Mesenchymal stem cell (in vitro differentiated cells and primary cell): ENCODE results near the gene MAFG.

Source experiments
- DNase-seq: peaks from one replicate; pipeline ENCODE4 v3.0.0-alpha.2; 2013
- H2AFZ ChIP-seq: one replicate; pipeline ENCODE4 v1.6.1; 2013; ENCODE audit warnings: low read depth, mild to moderate bottlenecking, control low read depth, inconsistent platforms, low read length, moderate library complexity
- H2AK5ac ChIP-seq: 2 replicates; pipeline ENCODE4 v1.6.1; 2013; ENCODE audit warnings: low read length, moderate library complexity, mild to moderate bottlenecking, inconsistent platforms; ENCODE audit not compliant: severe bottlenecking
- H2BK120ac ChIP-seq: one replicate; pipeline ENCODE4 v1.6.1; 2013; ENCODE audit warnings: low read depth, mild to moderate bottlenecking, inconsistent platforms, low read length, moderate library complexity
- H2BK12ac ChIP-seq, 2 experiments: one replicate each; pipeline ENCODE4 v1.6.1; 2013; ENCODE audit warnings: inconsistent platforms in 2 of 2, low read length in 2 of 2, mild to moderate bottlenecking in 2 of 2, moderate library complexity in 2 of 2, control low read depth in 1 of 2
- H2BK15ac ChIP-seq: one replicate; pipeline ENCODE4 v1.6.1; 2013; ENCODE audit warnings: mild to moderate bottlenecking, low read depth, inconsistent platforms; ENCODE audit not compliant: poor library complexity, severe bottlenecking
- H2BK5ac ChIP-seq: 2 replicates; pipeline ENCODE4 v1.6.1; 2013; ENCODE audit warnings: low read depth, mild to moderate bottlenecking, low read length, control low read depth, inconsistent platforms; ENCODE audit not compliant: poor library complexity, severe bottlenecking
- H3K14ac ChIP-seq, 2 experiments: one replicate each; pipeline ENCODE4 v1.6.1; 2013; ENCODE audit warnings: inconsistent platforms in 2 of 2, low read length in 2 of 2, control low read depth in 1 of 2, mild to moderate bottlenecking in 1 of 2, moderate library complexity in 1 of 2
- H3K18ac ChIP-seq, 2 experiments: one replicate each; pipeline ENCODE4 v1.6.1; 2013; ENCODE audit warnings: inconsistent platforms in 2 of 2, low read length in 2 of 2, control low read depth in 1 of 2, low read depth in 1 of 2, mild to moderate bottlenecking in 1 of 2
- H3K23ac ChIP-seq, 2 experiments: one replicate each; pipeline ENCODE4 v1.6.1; 2013; ENCODE audit warnings: inconsistent platforms in 2 of 2, low read length in 2 of 2, mild to moderate bottlenecking in 2 of 2, moderate library complexity in 2 of 2, control low read depth in 1 of 2
- H3K27ac ChIP-seq: 2 replicates; pipeline ENCODE4 v1.5.1; 2013; ENCODE audit warnings: mild to moderate bottlenecking, moderate library complexity, low read length, control low read depth, inconsistent platforms; ENCODE audit not compliant: poor library complexity, severe bottlenecking
- H3K27me3 ChIP-seq, 2 experiments: 2 replicates each; pipeline versions ENCODE4 v1.6.1 to v1.7.0; 2013; ENCODE audit warnings: low read length in 2 of 2, mild to moderate bottlenecking in 2 of 2, moderate library complexity in 2 of 2, control low read depth in 1 of 2, inconsistent platforms in 1 of 2; ENCODE audit not compliant: control insufficient read depth in 1 of 2, insufficient read depth in 1 of 2
- H3K36me3 ChIP-seq, 2 experiments: 2 replicates each; pipeline versions ENCODE4 v1.6.1 to v1.7.0; 2013; ENCODE audit warnings: low read length in 2 of 2, control low read depth in 1 of 2, inconsistent platforms in 1 of 2, low read depth in 1 of 2, mild to moderate bottlenecking in 1 of 2; ENCODE audit not compliant: insufficient read depth in 2 of 2, control insufficient read depth in 1 of 2
- H3K4ac ChIP-seq, 2 experiments: one replicate each; pipeline ENCODE4 v1.6.1; 2013; ENCODE audit warnings: inconsistent platforms in 2 of 2, low read length in 2 of 2, mild to moderate bottlenecking in 2 of 2, moderate library complexity in 2 of 2, control low read depth in 1 of 2, low read depth in 1 of 2
- H3K4me1 ChIP-seq: 2 replicates; pipeline ENCODE4 v1.6.1; 2013; ENCODE audit warnings: low read depth, low read length, control low read depth; ENCODE audit not compliant: control insufficient read depth, insufficient read depth
- H3K4me2 ChIP-seq: 2 replicates; pipeline ENCODE4 v1.6.1; 2013; ENCODE audit warnings: low read length, mild to moderate bottlenecking, inconsistent platforms; ENCODE audit not compliant: poor library complexity, severe bottlenecking
- H3K4me3 ChIP-seq, 2 experiments: 2 replicates each; pipeline versions ENCODE4 v1.5.1 to v1.7.0; 2013; ENCODE audit warnings: low read length in 2 of 2, mild to moderate bottlenecking in 2 of 2, control low read depth in 1 of 2, low read depth in 1 of 2; ENCODE audit not compliant: insufficient read depth in 1 of 2
- H3K79me1 ChIP-seq: replicated peaks from 2 replicates; pipeline ENCODE4 v1.6.1; 2013; ENCODE audit warnings: mild to moderate bottlenecking, control low read depth, low read length, inconsistent platforms; ENCODE audit not compliant: poor library complexity, severe bottlenecking
- H3K9ac ChIP-seq: 2 replicates; pipeline ENCODE4 v1.7.0; 2013; ENCODE audit warnings: mild to moderate bottlenecking, low read length, moderate library complexity
- H3K9me3 ChIP-seq: 2 replicates; pipeline ENCODE4 v1.7.0; 2013; ENCODE audit warnings: mild to moderate bottlenecking, low read length; ENCODE audit not compliant: control insufficient read depth
- H4K8ac ChIP-seq: one replicate; pipeline ENCODE4 v1.6.1; 2013; ENCODE audit warnings: inconsistent platforms, mild to moderate bottlenecking, low read length, moderate library complexity
- H4K91ac ChIP-seq: one replicate; pipeline ENCODE4 v1.6.1; 2013; ENCODE audit warnings: mild to moderate bottlenecking, low read length, inconsistent platforms
- WGBS: methylation state at CpG from one replicate; pipeline ENCODE4 v1.1.7; 2013; ENCODE audit warnings: mixed read lengths; 5-methylcytosine and 5-hydroxymethylcytosine counted together

Gene MAFG

DNA sequence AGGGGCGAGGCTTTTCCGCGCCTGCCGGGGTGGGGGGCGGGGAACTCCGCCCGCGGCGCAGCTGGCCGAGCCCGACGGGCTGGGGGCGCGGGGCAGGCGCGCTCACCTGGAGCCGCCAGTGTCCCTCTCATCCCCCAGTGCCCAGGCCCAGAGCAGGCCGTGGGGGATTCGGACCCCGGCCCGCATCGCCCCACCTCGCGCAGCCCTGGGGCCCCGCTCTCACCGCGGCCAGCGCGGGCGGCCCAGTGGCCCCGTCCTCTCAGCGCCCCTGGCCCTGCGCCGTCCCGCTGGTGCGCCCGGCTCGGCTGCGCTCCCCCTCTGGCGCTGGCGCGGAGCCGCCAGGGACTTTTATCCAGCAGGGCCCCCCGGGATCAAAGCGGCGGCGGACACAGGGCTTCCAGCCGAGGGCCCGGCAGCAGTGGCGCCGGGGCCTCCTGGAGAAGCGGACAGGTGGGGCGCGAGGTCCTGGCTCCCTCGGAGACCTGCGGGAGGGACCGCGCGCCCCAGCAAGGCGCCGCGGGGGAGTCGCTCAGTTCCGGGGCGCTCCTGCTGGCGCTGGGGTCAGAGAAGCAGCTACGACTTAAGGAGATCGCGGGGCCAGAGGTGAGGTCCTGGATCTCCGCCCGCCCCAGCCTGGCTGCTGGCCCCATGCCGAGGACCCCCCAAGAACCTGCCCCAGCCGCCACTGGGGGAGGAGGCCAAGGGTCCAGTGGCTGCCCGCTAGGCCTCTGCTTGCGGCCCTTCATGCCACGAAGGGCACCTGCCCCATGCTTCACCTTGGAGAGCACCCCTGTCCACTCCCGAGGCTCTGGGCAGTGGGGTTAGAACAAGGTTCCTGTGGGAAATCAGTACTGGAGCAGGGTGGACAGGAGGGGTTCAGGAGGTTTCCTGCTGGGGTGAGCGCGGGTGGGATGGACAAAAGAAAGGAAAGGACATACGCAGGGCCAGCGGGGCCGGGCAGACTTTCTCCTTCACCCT is 34.3 kb upstream of the MAFG start:
- WGBS, result 21% methylated on average over 69 of the region's 82 CpGs
- Histone ChIP-seq H3K23ac (no peak overlapping the region), H2AFZ (no peak overlapping the region), H3K18ac (no peak overlapping the region), H3K4me2 (no peak overlapping the region), H3K27ac (no peak overlapping the region), H3K4me3 (no peak overlapping the region), H4K8ac (no peak overlapping the region), H3K14ac (no peak overlapping the region), H2BK120ac (no peak overlapping the region), H2BK12ac (peak overlapping the region in 1 of 2 experiments; percentile 32), H2BK15ac (peak overlapping the region; percentile 21), H3K79me1 (no peaks in the 10 kb centered on the region), H3K36me3 (peaks cover 0 to 5% of the 10 kb centered on the region in 2 experiments), H3K9me3 (no peaks in the 10 kb centered on the region), H3K4ac (no peak overlapping the region), H2BK5ac (no peak overlapping the region), H3K27me3 (peaks cover 44 to 70% of the 10 kb centered on the region in 2 experiments), H3K4me1 (peaks cover 32% of the 10 kb centered on the region), H3K9ac (no peak overlapping the region), H4K91ac (peak overlapping the region; percentile 12), H2AK5ac (no peak overlapping the region)
- no peak for DNase-seq

DNA sequence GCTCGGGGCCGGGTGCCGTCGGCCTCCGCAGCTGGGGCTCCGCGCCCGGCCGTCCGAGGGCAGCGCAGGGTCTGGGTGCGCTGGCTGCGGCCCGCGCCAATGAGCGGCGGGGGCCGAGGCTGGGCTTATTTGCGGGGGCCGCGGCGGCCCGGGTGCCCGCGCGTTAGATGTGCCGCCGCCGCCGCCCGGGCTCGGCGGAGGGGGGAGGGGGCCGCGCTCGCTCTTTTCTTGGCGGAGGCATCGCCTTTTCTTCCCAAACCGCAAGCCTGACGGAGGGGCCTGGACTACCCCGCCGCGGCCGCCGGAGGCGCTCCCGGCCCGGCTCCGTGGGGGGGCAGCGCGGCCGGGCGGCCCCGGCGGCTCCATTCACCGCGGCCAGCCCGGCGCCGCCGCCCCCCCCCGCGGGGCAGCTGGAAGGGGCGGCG is 33.6 kb upstream of the MAFG start, which contains the start of gene NOTUM:
TSS of gene NOTUM (minus strand) at position 101 of the 425 bp plus-strand sequence. CDS start 278 bp downstream, outside the sequence.
- Histone ChIP-seq H2AFZ (no peak within 1 kb of the TSS), H3K79me1 (no peaks in the 10 kb centered on the region), H3K4ac (no peak within 1 kb of the TSS), H2BK5ac (no peak within 1 kb of the TSS), H4K91ac (peak within 1 kb of the TSS; percentile 12), H2AK5ac (no peak within 1 kb of the TSS), H3K9ac (no peak within 1 kb of the TSS), H3K23ac (peak within 1 kb of the TSS in 1 of 2 experiments; percentile 17), H3K36me3 (peaks cover 0 to 2% of the 10 kb centered on the region in 2 experiments), H3K18ac (peak within 1 kb of the TSS in 1 of 2 experiments; percentile 41), H2BK15ac (peak within 1 kb of the TSS; percentile 21), H2BK12ac (peak within 1 kb of the TSS in 1 of 2 experiments; percentile 47), H3K27ac (no peak within 1 kb of the TSS), H3K14ac (no peak within 1 kb of the TSS), H4K8ac (peak within 1 kb of the TSS; percentile 64), H3K9me3 (no peaks in the 10 kb centered on the region), H2BK120ac (no peak within 1 kb of the TSS), H3K4me1 (peaks cover 29% of the 10 kb centered on the region), H3K4me3 (peak within 1 kb of the TSS in 1 of 2 experiments; percentile 52), H3K27me3 (peaks cover 41 to 76% of the 10 kb centered on the region in 2 experiments), H3K4me2 (peak within 1 kb of the TSS; percentile 91)
- peak; percentile 50 for DNase-seq
- WGBS, result 3% methylated on average over 32 of the region's 65 CpGs

DNA sequence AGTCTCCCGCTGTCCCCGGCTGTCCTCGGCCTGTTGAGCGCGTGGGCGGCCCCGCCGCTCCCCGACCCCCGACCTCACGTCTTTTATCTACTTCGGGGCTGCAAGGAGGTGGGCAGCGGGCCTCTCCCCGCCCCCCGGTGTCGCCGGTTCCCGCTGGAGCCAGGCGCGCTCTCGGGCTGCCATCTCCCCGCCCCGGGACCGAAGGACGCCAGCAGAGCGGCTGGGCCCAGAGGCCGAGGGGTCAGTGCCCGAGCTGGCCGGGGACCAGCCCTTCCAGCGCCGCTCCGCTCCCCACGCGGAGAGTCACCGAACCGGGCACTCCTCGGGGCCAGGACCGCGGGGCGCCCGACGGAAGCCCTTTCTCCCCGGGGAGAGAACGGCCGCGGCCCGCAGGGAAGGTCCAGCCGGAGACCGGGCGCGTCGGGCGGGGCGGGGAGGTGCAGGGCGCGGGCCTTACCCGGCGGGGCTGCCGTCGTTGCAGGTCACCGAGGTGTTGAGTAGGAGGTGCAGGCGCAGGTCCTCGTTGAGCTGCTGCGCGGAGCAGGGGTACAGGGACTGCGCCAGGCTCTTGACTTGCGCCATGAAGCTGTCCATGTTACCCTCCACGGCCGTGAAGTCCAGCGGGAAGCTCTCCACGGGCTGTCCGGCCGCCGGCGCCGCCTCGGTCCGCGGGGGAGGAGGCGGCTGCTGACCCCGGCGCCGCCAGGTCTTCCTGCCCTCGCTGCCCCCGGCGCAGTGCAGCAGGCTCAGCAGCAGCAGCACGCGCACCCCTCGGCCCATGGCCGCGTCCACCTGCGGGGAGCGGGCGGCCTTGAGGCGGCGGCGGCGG is 32.8 kb upstream of the MAFG start:
- Histone ChIP-seq H3K79me1 (no peaks in the 10 kb centered on the region), H3K9me3 (no peaks in the 10 kb centered on the region), H2AK5ac (no peak overlapping the region), H3K4me1 (peaks cover 28% of the 10 kb centered on the region), H4K91ac (no peak overlapping the region), H3K18ac (peak overlapping the region in 1 of 2 experiments; percentile 41), H3K4me3 (peak overlapping the region in 1 of 2 experiments; percentile 52), H3K4me2 (peak overlapping the region; percentile 91), H3K27ac (no peak overlapping the region), H3K36me3 (no peaks in the 10 kb centered on the region), H2BK120ac (no peak overlapping the region), H2BK12ac (peak overlapping the region in 1 of 2 experiments; percentile 47), H3K23ac (peak overlapping the region in 1 of 2 experiments; percentile 17), H3K14ac (no peak overlapping the region), H3K9ac (no peak overlapping the region), H4K8ac (peak overlapping the region; percentile 64), H3K4ac (no peak overlapping the region), H2BK5ac (no peak overlapping the region), H2AFZ (no peak overlapping the region), H3K27me3 (peaks cover 41 to 79% of the 10 kb centered on the region in 2 experiments), H2BK15ac (no peak overlapping the region)
- WGBS, result 8% methylated on average over 75 of the region's 98 CpGs
- no peak for DNase-seq
